Upper lobe of right lung (tissue), 1 donor: ENCODE results near the gene AHCTF1. TPM values are rescaled to one million over a fixed set of nuclear protein-coding genes. Genes with fewer than 3 reads are reported as not detected.
"Not testable (repeated sequence)": the region's sequence is repeated elsewhere in the genome, so short reads cannot be mapped to it uniquely, and the experiment has no call there.

Source experiments
- ATAC-seq: fragments of 200-7000 bp; cut with Tn5 transposase; one replicate; pipeline ENCODE4 v1.9.1; 2020; ENCODE audit warnings: mild to moderate bottlenecking, moderate library complexity
- DNase-seq: peaks from one replicate; pipeline ENCODE4 v3.0.0-alpha.2; 2020
- H3K27ac ChIP-seq: fragments of 200-600 bp; one replicate; pipeline ENCODE4 v1.8.0; 2022
- H3K27me3 ChIP-seq: fragments of 200-600 bp; one replicate; pipeline ENCODE4 v1.8.0; 2022; ENCODE audit warnings: mild to moderate bottlenecking
- H3K36me3 ChIP-seq: fragments of 200-600 bp; one replicate; pipeline ENCODE4 v1.8.0; 2022
- H3K4me1 ChIP-seq: fragments of 200-600 bp; one replicate; pipeline ENCODE4 v1.8.0; 2022
- H3K4me3 ChIP-seq: fragments of 200-600 bp; one replicate; pipeline ENCODE4 v1.8.0; 2022; ENCODE audit warnings: mild to moderate bottlenecking
- H3K9me3 ChIP-seq: fragments of 200-600 bp; one replicate; pipeline ENCODE4 v1.8.0; 2022
- CTCF ChIP-seq: fragments of 200-600 bp; IDR thresholded peaks from one replicate; pipeline ENCODE4 v1.8.0; 2022; ENCODE audit warnings: antibody characterized with exemption
- intact Hi-C: fragments of 100-400 bp; cut with DNase I; formaldehyde crosslinking; loops from one replicate; pipeline ENCODE4 v1.11.0; 2022
- total RNA-seq: library from RNA; stranded (reverse); fragmentation: NEBNext Ultra II Directional; extraction: Animal tissue kit (Norgen Biotek cat#: 25700); gene quantifications from one replicate; pipeline ENCODE4 v1.2.1, GENCODE V29; 2021
- donor health status: DM: no; HTN: yes; CAD: no; lungs with severe emphysema.

Gene AHCTF1
- total RNA-seq, 1 donor from 2014 or later: 28.8 TPM

DNA sequence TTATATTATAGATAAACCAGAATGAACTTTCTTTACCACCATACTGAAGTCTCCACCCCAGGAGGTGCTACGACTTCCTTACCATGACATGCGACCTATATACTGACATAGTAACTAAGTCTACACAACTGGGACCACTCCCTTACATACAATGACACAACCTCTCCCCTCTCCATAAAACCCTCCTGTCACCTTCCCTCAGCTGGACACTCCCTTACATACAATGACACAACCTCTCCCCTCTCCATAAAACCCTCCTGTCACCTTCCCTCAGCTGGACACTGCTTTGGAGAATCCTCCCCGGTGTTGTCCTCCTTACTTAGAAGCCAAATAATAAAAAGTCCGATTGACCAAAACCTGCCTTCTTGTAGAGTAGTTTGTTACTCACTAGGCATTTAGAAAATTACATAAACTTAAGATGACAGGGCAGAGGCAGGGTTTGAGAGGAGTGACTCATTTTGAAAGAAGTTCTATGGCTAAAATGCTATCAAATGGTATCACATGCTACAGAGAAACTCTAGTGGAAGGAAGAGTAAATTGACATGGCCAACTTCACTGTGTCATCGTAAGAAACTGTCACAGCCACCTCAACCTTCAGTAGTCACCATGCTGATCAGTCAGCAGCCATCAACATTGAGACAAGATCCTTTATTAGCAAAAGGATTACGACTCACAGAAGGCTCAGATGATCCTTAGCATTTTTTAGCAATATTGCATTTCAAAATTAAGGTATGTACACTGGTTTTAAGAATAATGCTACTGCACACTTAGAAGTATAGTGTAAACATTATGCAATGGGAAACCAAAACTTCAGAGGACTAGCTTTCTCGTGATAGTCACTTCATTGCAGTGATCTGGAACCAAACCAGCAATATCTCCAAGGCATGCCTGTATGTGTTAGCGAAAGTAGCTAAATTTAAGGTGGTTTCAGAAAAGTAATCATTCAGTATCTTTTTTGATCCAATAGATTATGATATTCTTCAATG, 56.4 kb downstream of the AHCTF1 start:
- DNase-seq (no peak), ATAC-seq (no peak)
- intact Hi-C loops: no loop called here
- Histone ChIP-seq H3K9me3 (no peaks in the 10 kb centered on the region), H3K4me1 (no peaks in the 10 kb centered on the region), H3K27ac (no peak overlapping the region), H3K4me3 (no peak overlapping the region), H3K27me3 (no peaks in the 10 kb centered on the region), H3K36me3 (peaks cover 79% of the 10 kb centered on the region)
- no peak for TF ChIP-seq CTCF

DNA sequence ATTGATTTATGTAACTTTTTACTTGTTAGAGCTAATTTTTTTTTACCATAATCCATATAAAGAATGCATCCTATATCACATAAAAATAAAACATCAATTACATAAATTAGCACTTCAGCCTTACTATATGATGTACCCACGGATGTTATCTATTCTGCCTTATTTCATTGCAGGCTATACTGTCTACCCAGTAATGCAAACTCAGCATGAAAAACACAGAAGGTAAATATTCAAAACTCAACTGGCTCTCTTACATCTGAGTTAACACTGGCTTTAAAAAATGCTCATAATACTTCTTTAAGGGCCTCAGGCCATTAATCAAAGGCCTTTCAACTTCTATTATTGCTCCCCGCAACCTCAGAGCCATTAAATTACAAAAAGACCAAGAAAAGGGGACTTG, 65.8 kb downstream of the AHCTF1 start:
- Histone ChIP-seq H3K27ac (no peak overlapping the region), H3K4me1 (no peaks in the 10 kb centered on the region), H3K27me3 (no peaks in the 10 kb centered on the region), H3K4me3 (no peak overlapping the region), H3K36me3 (peaks cover 87% of the 10 kb centered on the region), H3K9me3 (no peaks in the 10 kb centered on the region)
- intact Hi-C loops: no loop called here
- ATAC-seq: no peak
- no peak for TF ChIP-seq CTCF
- no peak for DNase-seq

DNA sequence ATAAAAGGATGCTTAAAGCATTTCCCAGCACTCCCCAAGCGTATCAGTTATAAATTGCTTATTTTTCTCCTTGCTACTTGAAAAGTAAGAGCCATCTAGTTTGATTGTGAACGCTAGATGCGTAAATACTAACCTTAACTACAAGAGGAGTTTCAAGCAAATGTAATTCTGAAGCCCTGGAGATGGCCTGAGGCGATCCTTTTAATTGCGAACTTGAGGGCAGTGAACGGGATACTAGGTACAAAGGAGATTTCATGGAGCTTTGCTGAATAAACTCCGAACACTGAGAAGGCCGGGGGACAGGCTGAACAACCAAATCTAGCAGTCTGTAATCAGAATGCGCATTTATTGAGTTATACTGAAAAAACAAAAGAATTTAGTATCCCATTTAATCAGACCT, 68.0 kb downstream of the AHCTF1 start:
- H3K9me3 ChIP-seq, DNase-seq, intact Hi-C loops, H3K27me3 ChIP-seq, H3K4me3 ChIP-seq, ATAC-seq, H3K27ac ChIP-seq, H3K4me1 ChIP-seq: not testable (repeated sequence)
- peaks cover 90% of the 10 kb centered on the region for H3K36me3 ChIP-seq

DNA sequence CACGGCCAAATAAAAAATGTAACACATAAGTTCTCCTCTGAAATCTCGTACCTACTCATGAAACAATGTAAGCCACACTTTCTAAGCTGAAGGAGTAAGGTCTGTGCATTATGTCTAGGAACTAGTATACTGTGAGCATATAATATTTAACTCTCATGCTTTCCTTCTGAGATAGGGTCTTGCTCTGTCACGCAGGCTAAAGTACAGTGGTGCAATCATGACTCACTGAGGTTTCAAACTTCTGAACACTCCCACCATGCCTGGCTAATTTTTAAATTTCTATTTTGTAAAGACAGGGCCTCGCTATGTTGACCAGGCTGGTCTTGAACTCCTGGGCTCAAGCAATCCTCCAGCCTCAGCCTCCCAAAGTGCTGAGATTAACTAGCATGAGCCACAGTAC, 71.3 kb downstream of the AHCTF1 start:
- no peak for TF ChIP-seq CTCF
- ATAC-seq (no peak), DNase-seq (no peak)
- intact Hi-C loops: no loop called here
- no peak overlapping the region for H3K4me3 ChIP-seq
- H3K4me1 ChIP-seq: no peaks in the 10 kb centered on the region
- peaks cover 96% of the 10 kb centered on the region for H3K36me3 ChIP-seq
- no peaks in the 10 kb centered on the region for H3K27me3 ChIP-seq
- no peaks in the 10 kb centered on the region for H3K9me3 ChIP-seq
- no peak overlapping the region for H3K27ac ChIP-seq

- Histone ChIP-seq H3K27me3 (no peaks in the 10 kb centered on the region), H3K36me3 (peaks cover 99% of the 10 kb centered on the region), H3K9me3 (no peaks in the 10 kb centered on the region), H3K4me1 (no peaks in the 10 kb centered on the region), H3K27ac (no peak overlapping the region), H3K4me3 (no peak overlapping the region)
- TF ChIP-seq CTCF: no peak
- DNase-seq: no peak
- no peak for ATAC-seq
- intact Hi-C loops: no loop called here
These were observed 75.4 kb downstream of the AHCTF1 start for GRCh38 chr1:246856371-246856770.

- DNase-seq, H3K27me3 ChIP-seq, H3K4me3 ChIP-seq, H3K4me1 ChIP-seq, ATAC-seq, H3K27ac ChIP-seq, H3K9me3 ChIP-seq, intact Hi-C loops: not testable (repeated sequence)
- H3K36me3 ChIP-seq: peaks cover 92% of the 10 kb centered on the region
These were observed 81.1 kb downstream of the AHCTF1 start for GRCh38 chr1:246850640-246851039.
